WERI-Rb-1 (cell line): ENCODE results near the gene MUC2.
A peak's percentile ranks its signal among the peaks of the same experiment; 100 is the strongest.

Experiments
- DNase-seq: peaks from one replicate; pipeline ENCODE4 v3.0.0-alpha.2; 2020
- H3K27ac ChIP-seq: fragments of 250-450 bp; sonication (Bioruptor Pico); 2 replicates; pipeline ENCODE4 v1.5.1; 2020; ENCODE audit warnings: mild to moderate bottlenecking, moderate library complexity
- H3K27me3 ChIP-seq: fragments of 250-450 bp; sonication (Bioruptor Pico); 2 replicates; pipeline ENCODE4 v1.5.1; 2021; ENCODE audit warnings: mild to moderate bottlenecking, low read depth, moderate library complexity; ENCODE audit not compliant: insufficient read depth, severe bottlenecking
- H3K36me3 ChIP-seq: fragments of 250-450 bp; sonication (Bioruptor Pico); 2 replicates; pipeline ENCODE4 v1.5.1; 2020; ENCODE audit warnings: mild to moderate bottlenecking, moderate library complexity
- H3K4me3 ChIP-seq: 2 replicates; pipeline ENCODE4 v1.5.1; 2011; ENCODE audit warnings: low read depth, mild to moderate bottlenecking, control low read depth, low read length
- H3K9me3 ChIP-seq: fragments of 250-450 bp; sonication (Bioruptor Pico); 2 replicates; pipeline ENCODE4 v1.5.1; 2021; ENCODE audit warnings: mild to moderate bottlenecking, moderate library complexity; ENCODE audit not compliant: severe bottlenecking
- CTCF ChIP-seq: IDR thresholded peaks from 2 replicates; pipeline ENCODE4 v1.5.1; 2011; ENCODE audit warnings: low read depth, mild to moderate bottlenecking, control low read depth, inconsistent platforms, low read length

MUC2 gene

GRCh38 chr11:1074244-1075221 lies at the start of gene MUC2:
MUC2 (plus strand) TSS chr11:1074874.
- TF ChIP-seq CTCF, result no peak
- H3K36me3 ChIP-seq, result no peaks in the 10 kb centered on the region
- DNase-seq, result peak; percentile 8
- no peak within 1 kb of the TSS for H3K27ac ChIP-seq
- H3K9me3 ChIP-seq, result no peaks in the 10 kb centered on the region
- no peaks in the 10 kb centered on the region for H3K27me3 ChIP-seq
- no peak within 1 kb of the TSS for H3K4me3 ChIP-seq

DNA sequence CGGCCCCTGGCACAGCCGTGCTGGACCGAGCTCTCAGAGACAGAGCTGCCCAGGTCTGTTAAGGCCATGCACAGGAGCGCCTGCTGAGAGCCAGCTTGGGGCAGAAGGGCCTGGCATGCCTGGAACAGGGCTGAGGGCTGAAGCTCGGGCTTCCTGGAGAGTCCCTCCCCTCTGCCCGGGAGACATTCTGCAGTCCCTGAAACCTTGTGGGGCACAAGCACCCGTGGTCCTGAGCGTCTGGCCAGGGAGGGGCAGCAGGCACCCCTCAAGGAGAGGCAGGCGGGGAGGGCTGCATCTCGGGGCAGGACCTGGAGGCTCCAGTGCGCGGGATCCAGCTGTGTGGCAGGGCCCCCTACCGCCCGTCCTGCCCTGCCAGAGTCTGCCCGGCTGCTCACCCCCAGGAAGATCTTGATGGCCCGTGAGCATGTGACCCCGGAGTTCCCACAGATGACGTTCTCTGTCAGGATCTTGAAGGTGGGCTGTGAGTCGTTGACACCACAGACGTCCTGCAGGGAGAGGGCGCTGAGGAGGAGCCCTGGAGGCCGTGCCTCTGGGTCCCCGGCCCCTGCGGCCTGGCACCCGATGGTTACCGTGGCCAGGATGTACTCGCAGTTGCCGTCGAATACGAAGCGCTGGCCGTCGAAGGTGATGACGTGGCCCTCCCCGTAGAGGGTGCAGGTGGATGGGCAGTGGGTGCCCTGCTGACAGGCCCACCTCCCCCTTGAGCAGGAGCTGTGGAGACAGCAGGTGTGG lies 49.1 kb upstream of the MUC2 start:
- DNase-seq, result no peak
- H3K27ac ChIP-seq, result no peak overlapping the region
- no peak for TF ChIP-seq CTCF
- H3K27me3 ChIP-seq, result no peaks in the 10 kb centered on the region
- H3K4me3 ChIP-seq, result no peak overlapping the region
- H3K9me3 ChIP-seq, result no peaks in the 10 kb centered on the region
- H3K36me3 ChIP-seq, result no peaks in the 10 kb centered on the region

DNA sequence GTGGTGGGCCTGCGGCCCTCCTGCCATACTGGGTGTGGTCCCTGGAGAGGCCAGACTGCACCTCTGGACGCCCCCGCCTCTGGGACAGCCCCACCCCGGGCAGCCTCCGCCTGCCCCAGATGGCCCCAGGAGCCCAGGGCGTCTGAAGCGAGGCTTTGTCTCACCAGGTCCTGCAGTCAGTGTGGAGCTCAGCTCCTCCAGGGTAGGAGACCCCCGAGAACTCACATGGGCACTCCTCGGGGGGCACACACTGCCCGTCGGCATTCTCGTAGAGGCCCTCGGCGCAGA lies 48.6 kb upstream of the MUC2 start:
- TF ChIP-seq CTCF, result no peak
- no peak overlapping the region for H3K4me3 ChIP-seq
- H3K27me3 ChIP-seq, result no peaks in the 10 kb centered on the region
- H3K27ac ChIP-seq, result no peak overlapping the region
- no peaks in the 10 kb centered on the region for H3K36me3 ChIP-seq
- DNase-seq, result no peak
- H3K9me3 ChIP-seq, result no peaks in the 10 kb centered on the region

- Histone ChIP-seq H3K36me3 (no peaks in the 10 kb centered on the region), H3K27ac (no peak overlapping the region), H3K4me3 (no peak overlapping the region), H3K9me3 (no peaks in the 10 kb centered on the region), H3K27me3 (no peaks in the 10 kb centered on the region)
- no peak for TF ChIP-seq CTCF
- DNase-seq, result no peak
Measured at GRCh38 chr11:1026641-1027482, 47.8 kb upstream of the MUC2 start.

- Histone ChIP-seq H3K36me3 (no peaks in the 10 kb centered on the region), H3K27me3 (no peaks in the 10 kb centered on the region), H3K9me3 (no peaks in the 10 kb centered on the region), H3K4me3 (no peak overlapping the region), H3K27ac (no peak overlapping the region)
- TF ChIP-seq CTCF, result no peak
- DNase-seq, result no peak
Measured at GRCh38 chr11:1027483-1028290, 47.0 kb upstream of the MUC2 start.
